Ishikawa (cell line): ENCODE data around the gene HOXC5.

Experiments used
- CEBPB ChIP-seq: IDR thresholded peaks from 2 replicates; pipeline ENCODE4 v1.6.1; 2012
- CREB1 ChIP-seq: IDR thresholded peaks from 2 replicates; pipeline ENCODE4 v1.6.1; 2012; ENCODE audit warnings: low read depth
- EGR1 ChIP-seq: IDR thresholded peaks from 2 replicates; pipeline ENCODE4 v1.6.1; 2012
- EP300 ChIP-seq: IDR thresholded peaks from 2 replicates; pipeline ENCODE4 v1.6.1; 2012; ENCODE audit warnings: borderline replicate concordance
- FOXM1 ChIP-seq: IDR thresholded peaks from 2 replicates; pipeline ENCODE4 v1.6.1; 2012; ENCODE audit warnings: low read depth, borderline replicate concordance
- NFIC ChIP-seq: IDR thresholded peaks from 2 replicates; pipeline ENCODE4 v1.6.1; 2012
- RAD21 ChIP-seq: IDR thresholded peaks from 2 replicates; pipeline ENCODE4 v1.6.1; 2012; ENCODE audit warnings: low read depth
- TAF1 ChIP-seq: IDR thresholded peaks from 2 replicates; pipeline ENCODE4 v1.6.1; 2012; ENCODE audit warnings: low read depth, mild to moderate bottlenecking
- TCF12 ChIP-seq: IDR thresholded peaks from 2 replicates; pipeline ENCODE4 v1.6.1; 2012; ENCODE audit warnings: low read depth
- YY1 ChIP-seq: IDR thresholded peaks from 2 replicates; pipeline ENCODE4 v1.6.1; 2012; ENCODE audit warnings: low read depth
- ZBTB7A ChIP-seq: IDR thresholded peaks from 2 replicates; pipeline ENCODE4 v1.6.1; 2012; ENCODE audit warnings: low read depth
- TF ChIP-seq, protein P1 (sequence below): IDR thresholded peaks from 2 replicates; pipeline ENCODE4 v1.6.1; 2012; ENCODE audit warnings: low read depth, mild to moderate bottlenecking
- TF ChIP-seq, protein P2 (sequence below): IDR thresholded peaks from 2 replicates; pipeline ENCODE4 v1.6.1; 2012
- TF ChIP-seq, protein P3 (sequence below): IDR thresholded peaks from 2 replicates; pipeline ENCODE4 v1.6.1; 2012

Gene HOXC5

DNA sequence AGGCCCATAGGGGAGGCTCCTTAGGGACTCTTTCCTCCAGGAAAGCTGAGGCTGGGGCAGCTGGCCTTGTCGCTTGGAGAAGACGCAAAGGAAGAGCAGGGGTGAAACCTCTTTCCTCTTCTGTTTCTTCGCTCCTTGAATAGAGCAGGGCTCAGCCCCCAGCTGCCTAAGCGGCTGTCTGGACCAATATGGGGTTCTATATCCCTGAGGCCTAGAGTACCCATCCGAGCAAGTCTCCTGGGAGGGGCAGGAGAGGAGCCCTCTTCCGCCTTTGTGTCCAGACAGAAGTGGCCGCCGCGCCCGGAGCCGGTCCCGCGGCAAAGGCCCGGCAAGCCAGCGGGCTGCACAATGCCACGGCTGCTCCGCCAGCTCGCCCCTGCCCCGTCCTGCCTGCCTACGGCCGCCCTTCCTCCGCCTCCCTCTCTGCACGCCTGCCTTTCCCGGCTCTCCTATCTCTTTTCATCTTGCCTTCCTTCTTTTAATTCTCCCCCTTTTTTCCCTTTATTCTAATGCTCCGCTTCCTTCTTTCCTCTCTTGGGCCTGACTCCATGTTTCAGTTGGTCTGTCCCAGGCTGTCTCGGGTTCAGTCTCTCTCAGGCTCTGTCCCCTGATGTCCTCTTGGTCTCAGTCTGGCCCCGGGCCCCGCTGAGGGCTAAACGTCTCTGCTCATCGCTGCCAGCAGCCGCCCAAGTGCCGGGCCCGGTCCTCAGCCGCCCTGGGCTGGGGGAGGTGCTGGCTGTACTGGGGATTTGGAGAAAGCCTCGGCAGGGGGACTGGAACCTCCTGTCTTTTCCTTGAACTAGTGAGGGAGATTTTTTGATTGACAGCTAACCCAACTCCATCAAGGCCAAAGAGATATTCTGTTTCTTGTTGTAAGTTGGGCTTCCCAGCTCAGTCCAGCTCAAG is 35.4 kb upstream of the HOXC5 start:
- TF ChIP-seq RAD21 = no peak
- no peak for TF ChIP-seq EP300

DNA sequence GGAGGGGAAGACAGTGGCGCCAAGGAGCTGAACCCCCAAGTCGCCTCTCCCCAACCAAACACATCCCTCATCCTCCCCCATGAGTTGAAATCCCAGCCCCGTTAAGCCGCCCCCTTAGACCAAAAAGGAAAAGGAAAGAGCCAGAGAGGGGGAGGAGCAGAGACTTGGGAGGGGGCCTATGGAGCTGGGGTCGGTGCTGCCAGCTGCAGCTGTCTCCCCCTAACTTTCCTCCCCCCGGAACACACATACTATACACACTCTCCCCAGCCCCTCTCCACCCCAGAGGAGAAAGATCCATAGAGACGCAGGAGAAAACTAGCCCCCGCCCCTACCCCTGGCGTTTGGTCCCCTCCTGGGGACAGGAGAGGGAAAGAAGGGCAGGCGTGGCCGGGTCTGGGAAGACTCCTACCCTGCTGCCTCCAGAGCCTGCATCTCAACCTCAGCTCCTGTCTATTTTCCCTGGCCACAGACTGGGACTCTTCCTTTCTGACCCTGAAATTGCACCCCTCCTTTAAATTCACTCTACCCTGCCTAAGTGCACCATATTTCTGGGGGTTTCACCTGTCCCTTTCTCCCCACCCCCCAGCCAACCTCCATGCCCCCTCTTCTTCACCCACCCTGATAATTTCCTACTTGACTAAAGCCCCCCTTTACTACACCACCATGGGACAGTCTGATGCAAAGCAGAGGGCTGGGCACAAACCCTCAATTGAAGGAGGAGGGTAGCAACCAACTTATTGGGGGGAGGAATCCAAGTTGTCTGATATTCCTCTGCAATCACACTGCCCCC is 34.5 kb upstream of the HOXC5 start:
- TF ChIP-seq, protein P1, sequence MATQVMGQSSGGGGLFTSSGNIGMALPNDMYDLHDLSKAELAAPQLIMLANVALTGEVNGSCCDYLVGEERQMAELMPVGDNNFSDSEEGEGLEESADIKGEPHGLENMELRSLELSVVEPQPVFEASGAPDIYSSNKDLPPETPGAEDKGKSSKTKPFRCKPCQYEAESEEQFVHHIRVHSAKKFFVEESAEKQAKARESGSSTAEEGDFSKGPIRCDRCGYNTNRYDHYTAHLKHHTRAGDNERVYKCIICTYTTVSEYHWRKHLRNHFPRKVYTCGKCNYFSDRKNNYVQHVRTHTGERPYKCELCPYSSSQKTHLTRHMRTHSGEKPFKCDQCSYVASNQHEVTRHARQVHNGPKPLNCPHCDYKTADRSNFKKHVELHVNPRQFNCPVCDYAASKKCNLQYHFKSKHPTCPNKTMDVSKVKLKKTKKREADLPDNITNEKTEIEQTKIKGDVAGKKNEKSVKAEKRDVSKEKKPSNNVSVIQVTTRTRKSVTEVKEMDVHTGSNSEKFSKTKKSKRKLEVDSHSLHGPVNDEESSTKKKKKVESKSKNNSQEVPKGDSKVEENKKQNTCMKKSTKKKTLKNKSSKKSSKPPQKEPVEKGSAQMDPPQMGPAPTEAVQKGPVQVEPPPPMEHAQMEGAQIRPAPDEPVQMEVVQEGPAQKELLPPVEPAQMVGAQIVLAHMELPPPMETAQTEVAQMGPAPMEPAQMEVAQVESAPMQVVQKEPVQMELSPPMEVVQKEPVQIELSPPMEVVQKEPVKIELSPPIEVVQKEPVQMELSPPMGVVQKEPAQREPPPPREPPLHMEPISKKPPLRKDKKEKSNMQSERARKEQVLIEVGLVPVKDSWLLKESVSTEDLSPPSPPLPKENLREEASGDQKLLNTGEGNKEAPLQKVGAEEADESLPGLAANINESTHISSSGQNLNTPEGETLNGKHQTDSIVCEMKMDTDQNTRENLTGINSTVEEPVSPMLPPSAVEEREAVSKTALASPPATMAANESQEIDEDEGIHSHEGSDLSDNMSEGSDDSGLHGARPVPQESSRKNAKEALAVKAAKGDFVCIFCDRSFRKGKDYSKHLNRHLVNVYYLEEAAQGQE = no peak
- TF ChIP-seq EP300 (no peak), CREB1 (no peak)

DNA sequence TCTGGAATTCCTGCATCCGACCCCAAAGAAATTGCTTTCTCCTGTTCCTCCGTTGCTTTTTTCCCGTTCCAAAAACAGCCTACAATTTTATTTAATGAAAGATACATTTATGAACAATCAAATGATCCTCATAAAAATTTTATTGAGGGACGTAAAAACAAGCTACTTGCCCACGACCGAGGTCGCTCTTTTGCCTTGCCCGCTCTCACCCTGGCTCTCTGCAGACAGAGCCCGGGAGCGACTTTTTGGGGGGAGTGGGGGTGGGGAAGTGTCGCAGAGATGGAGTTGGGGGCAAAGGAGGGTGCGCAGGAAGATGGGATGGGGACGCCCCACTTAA is 34.0 kb upstream of the HOXC5 start:
- TF ChIP-seq RAD21 (no peak), EGR1 (no peak), TCF12 (no peak), NFIC (no peak), CREB1 (no peak), CEBPB (no peak), TAF1 (no peak), ZBTB7A (no peak)
- TF ChIP-seq, protein P2, sequence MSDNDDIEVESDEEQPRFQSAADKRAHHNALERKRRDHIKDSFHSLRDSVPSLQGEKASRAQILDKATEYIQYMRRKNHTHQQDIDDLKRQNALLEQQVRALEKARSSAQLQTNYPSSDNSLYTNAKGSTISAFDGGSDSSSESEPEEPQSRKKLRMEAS = no peak
- TF ChIP-seq, protein P1 = no peak

DNA sequence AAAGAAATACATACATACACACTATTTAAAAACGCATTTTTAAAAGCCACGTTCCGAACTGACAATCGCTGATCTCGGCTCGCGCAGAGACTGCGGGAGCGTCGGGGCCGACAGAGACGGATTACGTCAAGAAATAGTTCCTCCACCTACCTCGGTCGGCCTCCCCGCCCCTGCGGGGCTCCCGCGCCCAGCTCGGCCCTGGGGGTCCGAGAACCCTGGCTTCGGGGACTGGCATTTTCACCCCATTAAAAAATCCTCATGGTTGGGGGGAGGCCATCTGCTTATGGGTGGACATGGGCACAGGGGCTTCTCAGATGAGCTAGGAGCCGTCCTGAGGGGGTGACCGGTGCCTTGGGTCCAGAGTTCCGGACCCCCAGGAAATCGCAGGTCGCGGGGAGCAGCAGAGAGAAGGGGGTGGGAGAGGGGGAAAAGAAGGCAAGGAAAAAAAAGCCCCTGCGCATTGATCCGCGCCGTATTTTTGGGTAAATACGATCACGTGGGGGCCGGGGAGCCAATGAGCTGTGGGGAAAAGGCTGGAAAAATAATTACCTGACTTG is 33.2 kb upstream of the HOXC5 start:
- TF ChIP-seq, protein P3, sequence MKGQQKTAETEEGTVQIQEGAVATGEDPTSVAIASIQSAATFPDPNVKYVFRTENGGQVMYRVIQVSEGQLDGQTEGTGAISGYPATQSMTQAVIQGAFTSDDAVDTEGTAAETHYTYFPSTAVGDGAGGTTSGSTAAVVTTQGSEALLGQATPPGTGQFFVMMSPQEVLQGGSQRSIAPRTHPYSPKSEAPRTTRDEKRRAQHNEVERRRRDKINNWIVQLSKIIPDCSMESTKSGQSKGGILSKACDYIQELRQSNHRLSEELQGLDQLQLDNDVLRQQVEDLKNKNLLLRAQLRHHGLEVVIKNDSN = peak; percentile 95
- no peak for TF ChIP-seq EGR1
- TF ChIP-seq ZBTB7A = no peak
- no peak for TF ChIP-seq YY1
- no peak for TF ChIP-seq FOXM1
- 0 out of 2 replicates have a peak, but pooled peaks have one; percentile 5 for TF ChIP-seq TCF12

DNA sequence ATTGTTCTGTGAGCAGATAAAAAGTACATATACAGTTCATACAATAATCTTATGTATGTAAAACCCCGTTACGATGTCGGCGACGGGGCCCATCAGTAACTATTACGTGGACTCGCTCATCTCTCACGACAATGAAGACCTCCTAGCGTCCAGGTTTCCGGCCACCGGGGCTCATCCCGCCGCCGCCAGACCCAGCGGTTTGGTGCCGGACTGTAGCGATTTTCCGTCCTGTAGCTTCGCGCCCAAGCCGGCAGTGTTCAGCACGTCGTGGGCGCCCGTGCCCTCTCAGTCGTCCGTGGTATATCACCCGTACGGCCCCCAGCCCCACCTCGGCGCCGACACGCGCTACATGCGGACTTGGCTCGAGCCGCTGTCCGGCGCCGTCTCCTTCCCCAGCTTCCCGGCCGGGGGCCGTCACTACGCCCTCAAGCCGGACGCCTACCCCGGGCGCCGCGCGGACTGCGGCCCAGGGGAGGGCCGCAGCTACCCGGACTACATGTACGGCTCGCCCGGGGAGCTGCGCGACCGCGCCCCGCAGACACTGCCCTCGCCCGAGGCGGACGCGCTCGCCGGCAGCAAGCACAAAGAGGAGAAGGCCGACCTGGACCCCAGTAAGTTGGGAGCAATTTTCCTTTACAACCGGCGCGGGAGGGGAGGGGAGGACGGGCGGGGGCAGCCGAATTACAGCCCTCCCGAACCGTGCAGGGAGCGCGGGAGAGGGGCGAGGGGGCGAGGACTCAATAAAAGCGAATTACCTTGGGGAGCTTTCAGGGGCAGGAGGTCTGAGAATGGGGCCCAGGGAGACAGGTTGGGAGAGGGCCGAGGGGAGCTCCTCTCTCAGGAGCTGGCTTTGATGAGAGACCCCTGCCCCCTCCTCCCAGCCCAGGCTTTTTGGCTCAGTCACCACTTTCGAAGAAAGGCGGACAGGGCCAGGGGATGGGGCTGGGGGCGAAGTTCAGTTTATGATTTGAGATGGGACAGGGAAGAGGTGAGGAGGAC is 32.4 kb upstream of the HOXC5 start, which contains the start of gene HOXC9:
TSS of gene HOXC9 (plus strand) at position 46 of the 999 bp plus-strand sequence. CDS start at position 74, 28 bp downstream.
- no peak for TF ChIP-seq CREB1
- TF ChIP-seq ZBTB7A = no peak
- TF ChIP-seq CEBPB = no peak
- TF ChIP-seq, protein P1 = no peak
- no peak for TF ChIP-seq EP300
- TF ChIP-seq TCF12 = 0 out of 2 replicates have a peak, but pooled peaks have one; percentile 8
- TF ChIP-seq YY1 = 0 out of 2 replicates have a peak, but pooled peaks have one; percentile 15
- TF ChIP-seq TAF1 = peak; percentile 21; the same call in 1 of the 2 replicates
- TF ChIP-seq, protein P2 = peak; percentile 74
